Retinal pigment epithelial cell (primary cell): ENCODE data around the gene COL27A1.

Experiments
- DNase-seq: peaks from one replicate; pipeline ENCODE4 v3.0.0-alpha.2; 2010; ENCODE audit warnings: low read depth
- H3K4me3 ChIP-seq: 2 replicates; pipeline ENCODE4 v1.5.1; 2011; ENCODE audit warnings: mild to moderate bottlenecking, low read length, control low read depth, moderate library complexity
- TF ChIP-seq, protein P1 (sequence below): conservative IDR thresholded peaks from 2 replicates; pipeline ENCODE4 v1.5.1; 2011; ENCODE audit warnings: low read depth, low read length, control low read depth, inconsistent platforms

Gene COL27A1

DNA sequence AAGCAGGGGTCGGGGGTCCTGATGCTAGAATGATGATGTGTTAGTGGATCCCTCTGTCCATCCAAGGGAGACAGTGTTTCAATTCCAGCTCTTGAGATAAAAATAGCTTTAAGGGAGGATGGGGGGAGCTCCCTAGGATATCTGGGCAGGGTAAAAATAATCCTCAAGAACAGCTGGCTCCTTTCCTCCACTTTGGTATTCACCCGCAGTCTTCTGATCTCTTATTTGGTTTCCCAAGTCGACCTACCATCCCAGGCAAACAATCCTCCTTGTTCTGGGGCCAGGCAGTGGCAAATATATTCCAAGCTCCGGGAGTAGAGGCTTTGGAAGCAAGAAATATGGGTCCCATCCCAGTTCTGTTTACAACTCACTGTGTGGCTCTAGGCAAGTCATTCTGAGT is 14.5 kb upstream of the COL27A1 start:
- TF ChIP-seq, protein P1, sequence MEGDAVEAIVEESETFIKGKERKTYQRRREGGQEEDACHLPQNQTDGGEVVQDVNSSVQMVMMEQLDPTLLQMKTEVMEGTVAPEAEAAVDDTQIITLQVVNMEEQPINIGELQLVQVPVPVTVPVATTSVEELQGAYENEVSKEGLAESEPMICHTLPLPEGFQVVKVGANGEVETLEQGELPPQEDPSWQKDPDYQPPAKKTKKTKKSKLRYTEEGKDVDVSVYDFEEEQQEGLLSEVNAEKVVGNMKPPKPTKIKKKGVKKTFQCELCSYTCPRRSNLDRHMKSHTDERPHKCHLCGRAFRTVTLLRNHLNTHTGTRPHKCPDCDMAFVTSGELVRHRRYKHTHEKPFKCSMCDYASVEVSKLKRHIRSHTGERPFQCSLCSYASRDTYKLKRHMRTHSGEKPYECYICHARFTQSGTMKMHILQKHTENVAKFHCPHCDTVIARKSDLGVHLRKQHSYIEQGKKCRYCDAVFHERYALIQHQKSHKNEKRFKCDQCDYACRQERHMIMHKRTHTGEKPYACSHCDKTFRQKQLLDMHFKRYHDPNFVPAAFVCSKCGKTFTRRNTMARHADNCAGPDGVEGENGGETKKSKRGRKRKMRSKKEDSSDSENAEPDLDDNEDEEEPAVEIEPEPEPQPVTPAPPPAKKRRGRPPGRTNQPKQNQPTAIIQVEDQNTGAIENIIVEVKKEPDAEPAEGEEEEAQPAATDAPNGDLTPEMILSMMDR, result no peak
- no peak overlapping the region for H3K4me3 ChIP-seq
- DNase-seq, result no peak

DNA sequence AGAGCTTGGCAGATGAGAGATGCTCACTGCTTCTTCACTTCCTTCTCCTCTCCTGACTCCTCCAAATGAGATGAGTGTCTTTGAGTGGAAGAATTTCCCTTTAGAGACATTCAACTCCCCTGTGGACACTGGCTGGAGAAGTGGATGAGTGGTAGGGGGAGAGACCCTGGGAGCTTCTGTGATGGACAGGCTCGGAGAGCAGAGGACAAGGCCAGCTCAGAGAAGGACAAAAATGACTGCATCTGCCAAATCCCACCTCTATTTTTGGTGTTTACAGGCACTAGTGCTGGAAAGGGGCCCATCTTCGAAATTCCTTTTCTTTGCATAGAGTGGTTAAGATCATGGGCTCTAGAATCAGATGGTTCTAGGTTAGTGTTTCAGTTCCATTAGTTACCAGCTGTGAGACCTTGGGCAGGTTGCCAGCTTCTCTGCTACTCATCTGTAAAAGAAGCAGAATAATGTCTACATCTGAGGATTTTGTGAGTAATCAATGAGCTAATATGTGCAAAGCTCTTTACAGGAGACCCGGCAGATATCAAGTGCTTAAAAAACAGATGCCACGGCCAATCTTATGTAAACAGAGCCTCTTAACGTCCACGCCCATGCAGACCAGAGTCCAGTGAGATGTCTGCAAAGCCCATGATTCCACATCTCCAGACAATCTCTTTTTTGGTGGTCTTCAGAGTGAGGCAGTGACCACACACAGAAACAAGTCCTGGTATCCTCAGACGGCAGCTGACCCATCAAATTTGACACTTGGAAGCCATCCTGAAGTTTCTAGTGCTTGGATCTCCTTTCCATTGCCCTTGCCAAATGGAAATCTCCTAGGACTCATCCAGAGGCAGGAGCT is 13.6 kb upstream of the COL27A1 start:
- TF ChIP-seq, protein P1, result no peak
- no peak overlapping the region for H3K4me3 ChIP-seq
- no peak for DNase-seq

DNA sequence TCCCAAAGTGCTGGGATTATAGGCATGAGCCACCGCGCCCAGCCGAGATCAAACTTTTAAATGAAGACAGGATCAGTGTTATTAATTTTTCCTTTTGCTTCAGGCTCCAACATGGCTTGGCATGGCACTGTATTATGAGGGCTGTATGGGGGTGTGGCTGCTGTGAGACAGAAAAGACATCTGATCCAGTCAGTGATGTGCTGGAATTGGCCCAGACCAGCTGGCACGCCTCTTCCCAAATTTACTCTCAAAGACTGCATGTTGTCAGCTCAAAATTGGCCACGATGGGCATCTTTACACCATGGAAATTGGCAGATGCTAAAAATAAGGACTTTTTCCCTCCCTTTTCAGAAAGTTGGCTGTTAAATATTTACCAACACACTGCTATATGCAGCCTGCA is 12.1 kb upstream of the COL27A1 start:
- TF ChIP-seq, protein P1, result no peak
- no peak for DNase-seq
- H3K4me3 ChIP-seq, result no peak overlapping the region

DNA sequence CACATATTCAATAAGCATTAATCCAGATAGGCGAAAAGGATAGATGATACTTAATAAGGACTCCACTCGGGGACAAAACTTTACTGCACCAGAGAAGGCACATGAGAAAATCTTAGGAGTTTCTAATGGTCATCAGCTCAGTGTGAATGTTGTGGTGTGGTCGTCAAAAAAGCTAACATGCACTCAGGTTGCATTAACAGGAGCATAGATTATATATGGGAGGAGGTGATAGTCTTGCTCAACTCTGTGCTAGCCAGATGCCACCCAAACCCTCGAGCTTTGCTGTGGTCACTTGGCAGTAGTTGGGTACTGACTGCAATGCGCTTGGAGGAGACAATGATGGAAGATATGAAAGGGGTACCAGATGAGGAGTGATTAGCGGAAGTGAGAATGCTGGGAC is 8.6 kb upstream of the COL27A1 start:
- H3K4me3 ChIP-seq, result no peak overlapping the region
- no peak for DNase-seq
- TF ChIP-seq, protein P1, result no peak

DNA sequence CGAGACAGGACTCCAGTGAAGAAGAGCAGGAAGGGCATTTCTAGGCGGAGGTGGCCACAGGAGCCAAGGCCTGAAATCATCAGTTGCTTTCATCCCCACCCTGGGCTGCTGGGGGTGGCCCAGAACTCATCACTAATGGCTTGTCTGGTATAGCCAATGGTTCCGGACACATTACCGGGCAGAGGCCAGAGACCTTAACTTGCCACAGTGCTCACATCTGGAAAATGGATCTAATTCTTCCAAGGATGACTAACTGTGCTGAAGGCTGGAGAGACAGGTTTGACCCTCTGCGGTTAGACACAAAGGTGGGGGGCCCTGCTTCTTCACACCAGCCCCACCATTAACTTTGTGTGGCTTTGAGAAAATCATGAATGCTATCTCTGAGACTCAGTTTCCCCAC is 6.2 kb upstream of the COL27A1 start:
- no peak for DNase-seq
- TF ChIP-seq, protein P1, result no peak
- no peak overlapping the region for H3K4me3 ChIP-seq

DNA sequence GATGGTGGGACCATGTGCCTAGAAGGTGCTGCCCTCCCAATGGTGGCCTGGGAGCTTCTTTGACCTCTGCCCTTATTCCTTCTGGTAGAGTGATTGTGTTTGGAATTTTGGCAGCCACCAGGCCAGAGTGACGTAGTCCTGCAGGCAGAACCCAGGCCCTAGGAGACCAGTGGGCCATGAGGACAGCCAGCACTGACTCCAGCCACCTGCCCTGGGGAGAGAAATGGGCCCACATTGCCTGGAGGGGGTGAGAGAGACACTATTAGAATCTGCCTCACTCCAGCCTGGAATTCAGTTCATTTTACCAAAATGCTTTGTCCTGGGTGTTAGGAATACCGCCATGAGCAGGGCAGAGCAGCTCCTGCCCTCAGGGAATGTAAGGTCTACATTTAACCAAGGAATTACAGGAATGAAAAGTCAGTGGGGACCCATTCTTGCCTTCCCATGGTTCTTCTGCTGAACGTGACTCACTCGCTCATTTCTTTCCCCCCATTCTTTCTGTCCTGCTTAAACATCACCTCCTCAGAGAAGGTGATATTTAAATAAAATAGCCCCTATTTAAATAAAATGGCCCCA is 5.5 kb upstream of the COL27A1 start:
- H3K4me3 ChIP-seq, result no peak overlapping the region
- TF ChIP-seq, protein P1, result no peak
- no peak for DNase-seq

DNA sequence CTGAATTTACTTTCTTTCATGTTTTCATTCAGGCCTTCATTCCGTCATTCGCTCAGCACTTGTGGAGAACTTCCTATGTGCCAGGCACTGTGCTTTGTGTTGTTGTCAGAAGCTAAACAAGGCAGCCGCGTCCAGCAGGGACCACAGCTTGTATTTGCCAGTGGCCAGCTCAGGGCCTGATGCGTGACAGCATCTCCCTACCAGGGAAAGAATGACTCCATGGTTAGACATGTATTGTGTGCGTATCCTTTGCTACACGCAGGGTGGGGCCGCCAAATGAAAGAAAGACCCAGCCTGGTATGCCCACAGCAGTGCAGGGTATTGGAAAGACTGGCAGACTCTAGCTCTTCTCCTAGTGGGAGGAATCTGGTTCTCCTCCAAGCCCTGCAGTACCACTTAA is 4.7 kb upstream of the COL27A1 start:
- TF ChIP-seq, protein P1, result no peak
- no peak for DNase-seq
- no peak overlapping the region for H3K4me3 ChIP-seq
